ENCODE measurements around the gene CREB5.

The CREB5 gene

GRCh38 chr7:28708033-28708951 is 296.0 kb downstream of the CREB5 start:
- H3K4me3 ChIP-seq (ENCODE audit: low read length) = peak overlapping the region; percentile 43
- TF ChIP-seq CTCF (conservative IDR thresholded peaks at IDR 0.05; ENCODE audit: low read length) = no peak
- peak; percentile 83 for DNase-seq (ENCODE audit: low read depth)

- H3K4me3 ChIP-seq (ENCODE audit: low read length) = no peak overlapping the region
- TF ChIP-seq CTCF (conservative IDR thresholded peaks at IDR 0.05; ENCODE audit: low read length) = no peak
- DNase-seq (ENCODE audit: low read depth) = no peak
These were observed 297.4 kb downstream of the CREB5 start for GRCh38 chr7:28709748-28710147.

GRCh38 chr7:28711114-28711513 is 298.8 kb downstream of the CREB5 start:
- no peak overlapping the region for H3K4me3 ChIP-seq (ENCODE audit: low read length)
- no peak for DNase-seq (ENCODE audit: low read depth)
- no peak for TF ChIP-seq CTCF (conservative IDR thresholded peaks at IDR 0.05; ENCODE audit: low read length)

- TF ChIP-seq CTCF (conservative IDR thresholded peaks at IDR 0.05; ENCODE audit: low read length) = no peak
These were observed 302.3 kb downstream of the CREB5 start for GRCh38 chr7:28714459-28715120.

GRCh38 chr7:28717445-28718054 is 305.2 kb downstream of the CREB5 start:
- no peak overlapping the region for H3K4me3 ChIP-seq (ENCODE audit: low read length)
- no peak for DNase-seq (ENCODE audit: low read depth)
- TF ChIP-seq CTCF (conservative IDR thresholded peaks at IDR 0.05; ENCODE audit: low read length) = no peak

More at GRCh38 chr7:28714459-28715120, 302.3 kb downstream of the CREB5 start:
- H3K4me3 ChIP-seq (ENCODE audit: low read length) = no peak overlapping the region
- DNase-seq (ENCODE audit: low read depth) = no peak

GRCh38 chr7:28718055-28718481 is 305.8 kb downstream of the CREB5 start:
- no peak for DNase-seq (ENCODE audit: low read depth)
- no peak overlapping the region for H3K4me3 ChIP-seq (ENCODE audit: low read length)
- TF ChIP-seq CTCF (conservative IDR thresholded peaks at IDR 0.05; ENCODE audit: low read length) = no peak
